ENCODE data around the gene GP1BB. TPM values are rescaled to one million over a fixed set of nuclear protein-coding genes. Genes with fewer than 3 reads are reported as not detected.

The GP1BB gene
- total and polyA plus RNA-seq, 3 experiments from 2014 or later = not detected

- peaks cover 6 to 17% of the 10 kb centered on the region in 2 donors for H3K27me3 Mint-ChIP-seq
These were observed 33.9 kb upstream of the GP1BB start for GRCh38 chr22:19689408-19689807.

GRCh38 chr22:19691007-19691720 is 32.2 kb upstream of the GP1BB start:
- DNase-seq = no peak
- Histone ChIP-seq H3K9me3 (ENCODE audit: low read length) (no peaks in the 10 kb centered on the region), H3K4me3 (ENCODE audit: low read length) (no peak overlapping the region), H3K27ac (ENCODE audit: low read depth, low read length) (peak overlapping the region; percentile 50), H3K36me3 (ENCODE audit: insufficient read depth, low read length) (no peaks in the 10 kb centered on the region), H3K4me1 (ENCODE audit: insufficient read depth, low read length) (no peaks in the 10 kb centered on the region), H3K27me3 (ENCODE audit: insufficient read depth, low read length, poor library complexity, severe bottlenecking) (peaks cover 4% of the 10 kb centered on the region)
- Mint-ChIP-seq H3K4me1 (no peaks in the 10 kb centered on the region), H3K27ac (no peak overlapping the region), H3K4me3 (no peak overlapping the region), H3K9me3 (no peaks in the 10 kb centered on the region), H3K36me3 (no peaks in the 10 kb centered on the region), H3K27me3 (peaks cover 10 to 14% of the 10 kb centered on the region in 2 donors)
- ChIA-PET POLR2A (no interaction called here), CTCF (interaction anchor here (2.0 kb wide), 1 partner anchor 11 kb away, joined by 9 read pairs; no protein-coding TSS in a partner anchor)

More at GRCh38 chr22:19689408-19689807, 33.9 kb upstream of the GP1BB start:
- H3K27ac Mint-ChIP-seq = no peak overlapping the region
- CTCF ChIA-PET = interaction anchor here (0.8 to 2.0 kb wide), 2 partner anchors 9 to 21 kb away, joined by 3 to 9 read pairs; no protein-coding TSS in a partner anchor
- POLR2A ChIA-PET = no interaction called here
- no peaks in the 10 kb centered on the region for H3K9me3 Mint-ChIP-seq
- no peaks in the 10 kb centered on the region for H3K4me1 Mint-ChIP-seq
- H3K36me3 Mint-ChIP-seq = no peaks in the 10 kb centered on the region
- Histone ChIP-seq H3K27me3 (ENCODE audit: insufficient read depth, low read length, poor library complexity, severe bottlenecking) (peaks cover 4% of the 10 kb centered on the region), H3K36me3 (ENCODE audit: insufficient read depth, low read length) (no peaks in the 10 kb centered on the region), H3K4me3 (ENCODE audit: low read length) (no peak overlapping the region), H3K27ac (ENCODE audit: low read depth, low read length) (no peak overlapping the region), H3K4me1 (ENCODE audit: insufficient read depth, low read length) (no peaks in the 10 kb centered on the region), H3K9me3 (ENCODE audit: low read length) (no peaks in the 10 kb centered on the region)
- H3K4me3 Mint-ChIP-seq = no peak overlapping the region
- no peak for DNase-seq

GRCh38 chr22:19691721-19692341 is 31.5 kb upstream of the GP1BB start:
- POLR2A ChIA-PET = no interaction called here
- DNase-seq = no peak
- CTCF ChIA-PET = no interaction called here

GRCh38 chr22:19693581-19693980 is 29.8 kb upstream of the GP1BB start:
- H3K4me1 Mint-ChIP-seq = no peaks in the 10 kb centered on the region
- H3K27me3 Mint-ChIP-seq = peaks cover 14 to 20% of the 10 kb centered on the region in 2 donors
- H3K27ac Mint-ChIP-seq = no peak overlapping the region
- H3K9me3 ChIP-seq (ENCODE audit: low read length) = no peaks in the 10 kb centered on the region
- H3K4me3 Mint-ChIP-seq = no peak overlapping the region
- H3K4me3 ChIP-seq (ENCODE audit: low read length) = no peak overlapping the region
- no peaks in the 10 kb centered on the region for H3K9me3 Mint-ChIP-seq
- peaks cover 4% of the 10 kb centered on the region for H3K27me3 ChIP-seq (ENCODE audit: insufficient read depth, low read length, poor library complexity, severe bottlenecking)
- no peak for DNase-seq
- H3K36me3 Mint-ChIP-seq = no peaks in the 10 kb centered on the region
- H3K36me3 ChIP-seq (ENCODE audit: insufficient read depth, low read length) = no peaks in the 10 kb centered on the region
- H3K4me1 ChIP-seq (ENCODE audit: insufficient read depth, low read length) = no peaks in the 10 kb centered on the region
- no peak overlapping the region for H3K27ac ChIP-seq (ENCODE audit: low read depth, low read length)
- CTCF ChIA-PET = no interaction called here
- POLR2A ChIA-PET = no interaction called here

More at GRCh38 chr22:19691721-19692341, 31.5 kb upstream of the GP1BB start:
- H3K36me3 ChIP-seq (ENCODE audit: insufficient read depth, low read length) = no peaks in the 10 kb centered on the region
- peaks cover 4% of the 10 kb centered on the region for H3K27me3 ChIP-seq (ENCODE audit: insufficient read depth, low read length, poor library complexity, severe bottlenecking)
- Mint-ChIP-seq H3K27me3 (peaks cover 15% of the 10 kb centered on the region in 2 donors), H3K4me3 (no peak overlapping the region), H3K4me1 (no peaks in the 10 kb centered on the region), H3K9me3 (no peaks in the 10 kb centered on the region), H3K27ac (no peak overlapping the region), H3K36me3 (no peaks in the 10 kb centered on the region)
- no peaks in the 10 kb centered on the region for H3K4me1 ChIP-seq (ENCODE audit: insufficient read depth, low read length)
- no peak overlapping the region for H3K4me3 ChIP-seq (ENCODE audit: low read length)
- peak overlapping the region; percentile 50 for H3K27ac ChIP-seq (ENCODE audit: low read depth, low read length)
- no peaks in the 10 kb centered on the region for H3K9me3 ChIP-seq (ENCODE audit: low read length)

- Mint-ChIP-seq H3K4me1 (no peaks in the 10 kb centered on the region), H3K4me3 (no peak overlapping the region), H3K36me3 (no peaks in the 10 kb centered on the region), H3K27me3 (peaks cover 17 to 20% of the 10 kb centered on the region in 2 donors), H3K9me3 (no peaks in the 10 kb centered on the region), H3K27ac (no peak overlapping the region)
- Histone ChIP-seq H3K27ac (ENCODE audit: low read depth, low read length) (no peak overlapping the region), H3K4me3 (ENCODE audit: low read length) (no peak overlapping the region), H3K4me1 (ENCODE audit: insufficient read depth, low read length) (no peaks in the 10 kb centered on the region), H3K9me3 (ENCODE audit: low read length) (no peaks in the 10 kb centered on the region), H3K27me3 (ENCODE audit: insufficient read depth, low read length, poor library complexity, severe bottlenecking) (peaks cover 4% of the 10 kb centered on the region), H3K36me3 (ENCODE audit: insufficient read depth, low read length) (no peaks in the 10 kb centered on the region)
- POLR2A ChIA-PET = no interaction called here
- CTCF ChIA-PET = no interaction called here
- no peak for DNase-seq
These were observed 29.2 kb upstream of the GP1BB start for GRCh38 chr22:19693981-19694670.

GRCh38 chr22:19694696-19695095 is 28.6 kb upstream of the GP1BB start:
- Histone ChIP-seq H3K27ac (ENCODE audit: low read depth, low read length) (no peak overlapping the region), H3K4me3 (ENCODE audit: low read length) (no peak overlapping the region), H3K9me3 (ENCODE audit: low read length) (no peaks in the 10 kb centered on the region), H3K4me1 (ENCODE audit: insufficient read depth, low read length) (no peaks in the 10 kb centered on the region), H3K27me3 (ENCODE audit: insufficient read depth, low read length, poor library complexity, severe bottlenecking) (peaks cover 2% of the 10 kb centered on the region), H3K36me3 (ENCODE audit: insufficient read depth, low read length) (no peaks in the 10 kb centered on the region)
- H3K36me3 Mint-ChIP-seq = no peaks in the 10 kb centered on the region
- no peak overlapping the region for H3K27ac Mint-ChIP-seq
- DNase-seq = no peak
- peaks cover 16 to 23% of the 10 kb centered on the region in 2 donors for H3K27me3 Mint-ChIP-seq
- H3K4me1 Mint-ChIP-seq = no peaks in the 10 kb centered on the region
- H3K9me3 Mint-ChIP-seq = no peaks in the 10 kb centered on the region
- ChIA-PET CTCF (no interaction called here), POLR2A (no interaction called here)
- H3K4me3 Mint-ChIP-seq = peak overlapping the region in 1 of 7 donors; percentile 54

- no peak overlapping the region for H3K27ac Mint-ChIP-seq
- no peak for DNase-seq
- Histone ChIP-seq H3K36me3 (ENCODE audit: insufficient read depth, low read length) (no peaks in the 10 kb centered on the region), H3K4me1 (ENCODE audit: insufficient read depth, low read length) (no peaks in the 10 kb centered on the region), H3K4me3 (ENCODE audit: low read length) (no peak overlapping the region), H3K9me3 (ENCODE audit: low read length) (no peaks in the 10 kb centered on the region), H3K27ac (ENCODE audit: low read depth, low read length) (no peak overlapping the region), H3K27me3 (ENCODE audit: insufficient read depth, low read length, poor library complexity, severe bottlenecking) (no peaks in the 10 kb centered on the region)
- no peak overlapping the region for H3K4me3 Mint-ChIP-seq
- ChIA-PET CTCF (no interaction called here), POLR2A (interaction anchor here (0.7 kb wide), 1 partner anchor 603 kb away, joined by 5 read pairs; no protein-coding TSS in a partner anchor)
- no peaks in the 10 kb centered on the region for H3K9me3 Mint-ChIP-seq
- peaks cover 8 to 25% of the 10 kb centered on the region in 2 donors for H3K27me3 Mint-ChIP-seq
- no peaks in the 10 kb centered on the region for H3K4me1 Mint-ChIP-seq
- no peaks in the 10 kb centered on the region for H3K36me3 Mint-ChIP-seq
These were observed 26.6 kb upstream of the GP1BB start for GRCh38 chr22:19696504-19697276.
